ENCODE results near the gene LIPC.

The LIPC gene

GRCh38 chr15:58534556-58534955 is 102.8 kb downstream of the LIPC start:
- Histone ChIP-seq H3K27me3 (ENCODE audit: insufficient read depth, low read length) (no peaks in the 10 kb centered on the region), H3K27ac (ENCODE audit: low read depth, low read length) (no peak overlapping the region), H3K9ac (ENCODE audit: low read depth, low read length) (no peak overlapping the region), H3K4me1 (ENCODE audit: insufficient read depth, low read length) (no peaks in the 10 kb centered on the region), H3K36me3 (ENCODE audit: insufficient read depth, low read length) (no peaks in the 10 kb centered on the region), H3K9me3 (ENCODE audit: insufficient read depth, low read depth, low read length) (no peaks in the 10 kb centered on the region), H3K4me3 (ENCODE audit: low read length) (no peak overlapping the region)
- WGBS: 92% methylated on average over 1 of the region's 1 CpG

DNA sequence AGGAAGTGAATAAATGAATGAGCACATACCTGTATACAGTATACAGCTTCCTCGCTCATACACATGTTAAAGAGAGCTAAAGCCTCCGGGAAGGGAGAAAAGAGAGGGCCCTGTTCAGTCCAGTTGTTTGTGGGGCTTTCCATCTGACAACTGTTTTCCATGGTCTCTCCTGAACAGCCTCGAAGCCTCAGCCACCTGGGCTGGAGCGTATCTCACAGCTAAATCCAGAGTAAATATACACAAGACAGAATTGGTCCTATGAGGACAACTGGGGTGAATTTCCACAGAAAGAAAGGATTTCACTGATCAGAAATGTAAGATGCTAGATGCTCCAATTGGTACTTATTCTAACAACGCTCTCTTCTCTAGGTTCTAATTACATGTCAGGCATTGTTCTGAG is 103.5 kb downstream of the LIPC start:
- Histone ChIP-seq H3K9me3 (ENCODE audit: insufficient read depth, low read depth, low read length) (no peaks in the 10 kb centered on the region), H3K4me3 (ENCODE audit: low read length) (no peak overlapping the region), H3K27me3 (ENCODE audit: insufficient read depth, low read length) (no peaks in the 10 kb centered on the region), H3K9ac (ENCODE audit: low read depth, low read length) (no peak overlapping the region), H3K4me1 (ENCODE audit: insufficient read depth, low read length) (no peaks in the 10 kb centered on the region), H3K27ac (ENCODE audit: low read depth, low read length) (no peak overlapping the region), H3K36me3 (ENCODE audit: insufficient read depth, low read length) (no peaks in the 10 kb centered on the region)
- WGBS: 91% methylated on average over 5 of the region's 5 CpGs

GRCh38 chr15:58535894-58536293 is 104.1 kb downstream of the LIPC start:
- Histone ChIP-seq H3K36me3 (ENCODE audit: insufficient read depth, low read length) (no peaks in the 10 kb centered on the region), H3K27me3 (ENCODE audit: insufficient read depth, low read length) (no peaks in the 10 kb centered on the region), H3K4me1 (ENCODE audit: insufficient read depth, low read length) (0 out of 2 replicates have a peak, but pooled peaks cover 2% of the 10 kb centered on the region), H3K9me3 (ENCODE audit: insufficient read depth, low read depth, low read length) (no peaks in the 10 kb centered on the region), H3K27ac (ENCODE audit: low read depth, low read length) (no peak overlapping the region), H3K4me3 (ENCODE audit: low read length) (no peak overlapping the region), H3K9ac (ENCODE audit: low read depth, low read length) (no peak overlapping the region)
- 94% methylated on average over 6 of the region's 6 CpGs for WGBS

- WGBS: 95% methylated on average over 4 of the region's 4 CpGs
- Histone ChIP-seq H3K27me3 (ENCODE audit: insufficient read depth, low read length) (no peaks in the 10 kb centered on the region), H3K27ac (ENCODE audit: low read depth, low read length) (no peak overlapping the region), H3K9me3 (ENCODE audit: insufficient read depth, low read depth, low read length) (no peaks in the 10 kb centered on the region), H3K4me3 (ENCODE audit: low read length) (no peak overlapping the region), H3K36me3 (ENCODE audit: insufficient read depth, low read length) (no peaks in the 10 kb centered on the region), H3K4me1 (ENCODE audit: insufficient read depth, low read length) (0 out of 2 replicates have a peak, but pooled peaks cover 2% of the 10 kb centered on the region), H3K9ac (ENCODE audit: low read depth, low read length) (no peak overlapping the region)
These were observed 104.6 kb downstream of the LIPC start for GRCh38 chr15:58536414-58536813.

- Histone ChIP-seq H3K9ac (ENCODE audit: low read depth, low read length) (no peak overlapping the region), H3K4me1 (ENCODE audit: insufficient read depth, low read length) (0 out of 2 replicates have a peak, but pooled peaks cover 2% of the 10 kb centered on the region), H3K4me3 (ENCODE audit: low read length) (no peak overlapping the region), H3K9me3 (ENCODE audit: insufficient read depth, low read depth, low read length) (no peaks in the 10 kb centered on the region), H3K27me3 (ENCODE audit: insufficient read depth, low read length) (no peaks in the 10 kb centered on the region), H3K27ac (ENCODE audit: low read depth, low read length) (no peak overlapping the region), H3K36me3 (ENCODE audit: insufficient read depth, low read length) (no peaks in the 10 kb centered on the region)
- 95% methylated on average over 9 of the region's 9 CpGs for whole genome bisulfite sequencing
These were observed 105.2 kb downstream of the LIPC start for GRCh38 chr15:58537033-58537432.

GRCh38 chr15:58538225-58538727 is 106.5 kb downstream of the LIPC start:
- H3K4me1 ChIP-seq (ENCODE audit: insufficient read depth, low read length): 0 out of 2 replicates have a peak, but pooled peaks cover 2% of the 10 kb centered on the region
- no peak overlapping the region for H3K4me3 ChIP-seq (ENCODE audit: low read length)
- H3K27me3 ChIP-seq (ENCODE audit: insufficient read depth, low read length): no peaks in the 10 kb centered on the region
- no peaks in the 10 kb centered on the region for H3K36me3 ChIP-seq (ENCODE audit: insufficient read depth, low read length)
- no peak overlapping the region for H3K9ac ChIP-seq (ENCODE audit: low read depth, low read length)
- WGBS: 95% methylated on average over 16 of the region's 16 CpGs
- no peak overlapping the region for H3K27ac ChIP-seq (ENCODE audit: low read depth, low read length)
- H3K9me3 ChIP-seq (ENCODE audit: insufficient read depth, low read depth, low read length): no peaks in the 10 kb centered on the region

GRCh38 chr15:58538901-58539300 is 107.1 kb downstream of the LIPC start:
- no peaks in the 10 kb centered on the region for H3K36me3 ChIP-seq (ENCODE audit: insufficient read depth, low read length)
- no peak overlapping the region for H3K9ac ChIP-seq (ENCODE audit: low read depth, low read length)
- H3K27me3 ChIP-seq (ENCODE audit: insufficient read depth, low read length): no peaks in the 10 kb centered on the region
- 93% methylated on average over 2 of the region's 3 CpGs for WGBS
- H3K4me3 ChIP-seq (ENCODE audit: low read length): no peak overlapping the region
- no peaks in the 10 kb centered on the region for H3K9me3 ChIP-seq (ENCODE audit: insufficient read depth, low read depth, low read length)
- no peak overlapping the region for H3K27ac ChIP-seq (ENCODE audit: low read depth, low read length)
- 0 out of 2 replicates have a peak, but pooled peaks cover 2% of the 10 kb centered on the region for H3K4me1 ChIP-seq (ENCODE audit: insufficient read depth, low read length)

GRCh38 chr15:58539548-58539947 is 107.8 kb downstream of the LIPC start:
- no peaks in the 10 kb centered on the region for H3K9me3 ChIP-seq (ENCODE audit: insufficient read depth, low read depth, low read length)
- no peak overlapping the region for H3K4me3 ChIP-seq (ENCODE audit: low read length)
- H3K36me3 ChIP-seq (ENCODE audit: insufficient read depth, low read length): no peaks in the 10 kb centered on the region
- 90% methylated on average over 1 of the region's 1 CpG for WGBS
- H3K9ac ChIP-seq (ENCODE audit: low read depth, low read length): no peak overlapping the region
- H3K27me3 ChIP-seq (ENCODE audit: insufficient read depth, low read length): no peaks in the 10 kb centered on the region
- H3K27ac ChIP-seq (ENCODE audit: low read depth, low read length): no peak overlapping the region
- H3K4me1 ChIP-seq (ENCODE audit: insufficient read depth, low read length): 0 out of 2 replicates have a peak, but pooled peaks cover 2% of the 10 kb centered on the region

GRCh38 chr15:58541410-58542087 is 109.8 kb downstream of the LIPC start:
- WGBS: 87% methylated on average over 22 of the region's 22 CpGs
- Histone ChIP-seq H3K4me3 (ENCODE audit: low read length) (no peak overlapping the region), H3K27ac (ENCODE audit: low read depth, low read length) (no peak overlapping the region), H3K9me3 (ENCODE audit: insufficient read depth, low read depth, low read length) (no peaks in the 10 kb centered on the region), H3K4me1 (ENCODE audit: insufficient read depth, low read length) (0 out of 2 replicates have a peak, but pooled peaks cover 2% of the 10 kb centered on the region), H3K9ac (ENCODE audit: low read depth, low read length) (no peak overlapping the region), H3K36me3 (ENCODE audit: insufficient read depth, low read length) (no peaks in the 10 kb centered on the region), H3K27me3 (ENCODE audit: insufficient read depth, low read length) (no peaks in the 10 kb centered on the region)

DNA sequence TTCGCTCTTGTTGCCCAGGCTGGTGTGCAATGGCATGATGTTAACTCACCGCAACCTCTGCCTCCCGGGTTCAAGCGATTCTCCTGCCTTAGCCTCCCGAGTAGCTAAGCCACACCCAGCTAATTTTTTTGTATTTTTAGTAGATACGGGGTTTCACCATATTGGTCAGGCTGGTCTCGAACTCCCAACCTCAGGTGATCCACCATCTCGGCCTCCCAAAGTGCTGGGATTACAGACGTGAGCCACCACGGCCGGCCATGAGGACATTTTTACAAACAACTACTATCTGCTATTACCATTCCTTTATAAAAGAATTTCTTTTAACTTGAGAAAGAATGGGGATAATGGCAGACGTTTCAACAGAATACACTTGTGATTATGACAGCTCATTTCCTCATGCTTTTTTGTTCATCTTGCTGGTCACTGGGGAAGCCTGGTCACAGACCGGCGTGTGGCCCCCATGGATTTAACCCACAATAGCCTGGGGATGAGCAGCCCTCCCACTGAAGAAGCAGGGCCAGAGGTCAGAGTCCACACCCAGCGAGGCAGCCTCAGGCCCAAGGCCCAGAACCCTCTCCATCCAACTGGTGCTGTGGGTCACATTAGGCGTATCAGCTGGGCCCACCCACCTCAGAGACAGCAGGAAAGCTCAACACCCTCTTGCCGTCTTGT is 112.0 kb downstream of the LIPC start:
- H3K4me1 ChIP-seq (ENCODE audit: insufficient read depth, low read length): 0 out of 2 replicates have a peak, but pooled peaks cover 2% of the 10 kb centered on the region

DNA sequence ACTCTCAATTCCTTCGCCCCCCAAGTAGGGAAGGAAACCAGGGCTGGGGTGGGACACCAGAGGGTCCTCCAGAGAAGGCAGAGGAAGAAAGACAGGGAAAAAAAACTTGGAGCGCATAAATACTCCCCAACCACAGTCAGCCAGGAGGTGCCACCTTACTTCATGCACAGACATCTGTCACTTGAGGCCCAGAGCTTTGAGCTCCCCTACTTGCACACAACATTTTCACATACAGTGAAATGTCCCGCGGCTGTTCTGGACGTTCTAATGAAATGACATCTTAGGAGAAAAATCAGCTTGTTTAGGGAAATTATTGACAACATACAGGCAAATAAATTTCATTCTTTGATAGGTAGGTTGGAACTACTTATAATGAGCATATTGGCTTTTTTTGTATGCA is 113.0 kb downstream of the LIPC start:
- H3K9me3 ChIP-seq (ENCODE audit: insufficient read depth, low read depth, low read length): no peaks in the 10 kb centered on the region
- no peak overlapping the region for H3K9ac ChIP-seq (ENCODE audit: low read depth, low read length)
- H3K36me3 ChIP-seq (ENCODE audit: insufficient read depth, low read length): no peaks in the 10 kb centered on the region
- H3K4me3 ChIP-seq (ENCODE audit: low read length): no peak overlapping the region
- H3K27ac ChIP-seq (ENCODE audit: low read depth, low read length): no peak overlapping the region
- 91% methylated on average over 5 of the region's 5 CpGs for WGBS
- H3K27me3 ChIP-seq (ENCODE audit: insufficient read depth, low read length): no peaks in the 10 kb centered on the region
- H3K4me1 ChIP-seq (ENCODE audit: insufficient read depth, low read length): 0 out of 2 replicates have a peak, but pooled peaks cover 2% of the 10 kb centered on the region

More for the DNA sequence above, 112.0 kb downstream of the LIPC start:
- Histone ChIP-seq H3K4me3 (ENCODE audit: low read length) (no peak overlapping the region), H3K36me3 (ENCODE audit: insufficient read depth, low read length) (no peaks in the 10 kb centered on the region), H3K9me3 (ENCODE audit: insufficient read depth, low read depth, low read length) (no peaks in the 10 kb centered on the region), H3K9ac (ENCODE audit: low read depth, low read length) (no peak overlapping the region), H3K27me3 (ENCODE audit: insufficient read depth, low read length) (no peaks in the 10 kb centered on the region), H3K27ac (ENCODE audit: low read depth, low read length) (no peak overlapping the region)
- WGBS: 93% methylated on average over 17 of the region's 17 CpGs

All from HUES64 (cell line).